Endothelial cell of umbilical vein (primary cell): ENCODE data around the gene CNPY3. TPM values are rescaled to one million over a fixed set of nuclear protein-coding genes. Genes with fewer than 3 reads are reported as not detected.

Experiments
- BruUV-seq: library from RNA; stranded (reverse); fragments of 400-500 nt; replicated peaks from 2 replicates; lab custom pipeline; 2021; lab: Mats Ljungman, UMichigan
- CTCF ChIA-PET: fragments of 300-600, 350-600 bp; sonication (Branson Sonifier 250); formaldehyde crosslinking; loops from one replicate; lab custom pipeline; 2021; ENCODE audit warnings: antibody characterized with exemption, inconsistent platforms; lab: Charles Lee
- POLR2A ChIA-PET: fragments of 300-600, 350-600 bp; sonication (Branson Sonifier 250); formaldehyde crosslinking; loops from one replicate; lab custom pipeline; 2021; ENCODE audit warnings: antibody characterized with exemption, inconsistent platforms; lab: Charles Lee
- DNase-seq: peaks from one replicate; pipeline ENCODE4 v3.0.0-alpha.2; 2011; ENCODE audit warnings: low read depth, low spot score
- FAIRE-seq: peaks from 2 replicates; lab custom pipeline; 2011; peaks lifted over from hg19 to GRCh38; lab: Jason Lieb, UNC
- H2AFZ ChIP-seq: 2 replicates; pipeline ENCODE4 v1.6.0; 2012; ENCODE audit warnings: low read depth, low read length, control low read depth, inconsistent platforms
- H3K27ac ChIP-seq: 2 replicates; pipeline ENCODE4 v1.5.1; 2011; ENCODE audit warnings: low read depth, mild to moderate bottlenecking, control low read depth, low read length, moderate library complexity; ENCODE audit not compliant: insufficient read depth
- H3K27me3 ChIP-seq, 2 experiments: 2 replicates each; pipeline versions ENCODE4 v1.6.0 to v1.6.1; 2011; ENCODE audit warnings: low read length in 2 of 2, mixed read lengths in 1 of 2; ENCODE audit not compliant: control insufficient read depth in 2 of 2, insufficient read depth in 2 of 2
- H3K36me3 ChIP-seq, 2 experiments: 2 replicates in 1 of 2; 3 replicates in 1 of 2; pipeline ENCODE4 v1.5.1; 2011; ENCODE audit warnings: low read length in 2 of 2, mild to moderate bottlenecking in 1 of 2, moderate library complexity in 1 of 2; ENCODE audit not compliant: control insufficient read depth in 2 of 2, insufficient read depth in 2 of 2; ENCODE audit errors: extremely low read depth in 1 of 2
- H3K4me1 ChIP-seq: 3 replicates; pipeline ENCODE4 v1.5.1; 2011; ENCODE audit warnings: mild to moderate bottlenecking, low read length; ENCODE audit not compliant: control insufficient read depth, insufficient read depth; ENCODE audit errors: extremely low read depth
- H3K4me2 ChIP-seq: 2 replicates; pipeline ENCODE4 v1.6.1; 2011; ENCODE audit warnings: low read length, control low read depth, mixed read lengths; ENCODE audit not compliant: insufficient read depth
- H3K4me3 ChIP-seq, 3 experiments: fragments of 200-600 bp in 1 of 3; sonication (generic), shearing (Covaris generic) in 1 of 3; replicated peaks in 1 of 3; 2 replicates each; pipeline ENCODE4 v1.5.1; 2011 to 2016; ENCODE audit warnings: control low read depth in 3 of 3, low read length in 3 of 3, mild to moderate bottlenecking in 2 of 3, inconsistent platforms in 1 of 3, low read depth in 1 of 3, moderate library complexity in 1 of 3; ENCODE audit not compliant: insufficient read depth in 1 of 3
- H3K79me2 ChIP-seq: 2 replicates; pipeline ENCODE4 v1.6.0; 2012; ENCODE audit warnings: low read length, inconsistent platforms; ENCODE audit not compliant: control insufficient read depth, insufficient read depth
- H3K9ac ChIP-seq: replicated peaks from 2 replicates; pipeline ENCODE3; 2011; ENCODE audit warnings: low read length, control low read depth; ENCODE audit not compliant: insufficient read depth; ENCODE audit errors: extremely low read depth
- H3K9me1 ChIP-seq: replicated peaks from 3 replicates; pipeline ENCODE4 v1.6.0; 2011; ENCODE audit warnings: mild to moderate bottlenecking, low read length; ENCODE audit not compliant: control insufficient read depth, insufficient read depth; ENCODE audit errors: extremely low read depth
- H3K9me3 ChIP-seq: replicated peaks from 2 replicates; pipeline ENCODE4 v1.5.1; 2012; ENCODE audit warnings: low read length, inconsistent platforms; ENCODE audit not compliant: control insufficient read depth, insufficient read depth
- H4K20me1 ChIP-seq: replicated peaks from 2 replicates; pipeline ENCODE3; 2011; ENCODE audit warnings: mild to moderate bottlenecking, low read length; ENCODE audit not compliant: control insufficient read depth, insufficient read depth; ENCODE audit errors: extremely low read depth
- CTCF ChIP-seq, 2 donors: IDR thresholded peaks; 1 replicate in 1 of 2; 2 replicates in 1 of 2; pipeline ENCODE4 v1.5.1; 2011; ENCODE audit warnings: low read length in 2 of 2, mild to moderate bottlenecking in 2 of 2, moderate library complexity in 2 of 2, control low read depth in 1 of 2, inconsistent platforms in 1 of 2, low read depth in 1 of 2; ENCODE audit not compliant: insufficient read depth in 1 of 2; ENCODE audit errors: extremely low read depth in 1 of 2
- EZH2 ChIP-seq: IDR thresholded peaks from 2 replicates; pipeline ENCODE4 v1.6.1; 2012; ENCODE audit warnings: borderline replicate concordance, low read depth, mild to moderate bottlenecking, moderate library complexity, low read length, inconsistent platforms; ENCODE audit not compliant: severe bottlenecking
- FOS ChIP-seq: IDR thresholded peaks from 2 replicates; pipeline ENCODE4 v1.6.1; 2011; ENCODE audit warnings: mild to moderate bottlenecking, low read length, moderate library complexity, borderline replicate concordance; ENCODE audit not compliant: insufficient read depth
- GATA2 ChIP-seq: IDR thresholded peaks from 2 replicates; pipeline ENCODE4 v1.7.0; 2011; ENCODE audit warnings: low read depth, mild to moderate bottlenecking, moderate library complexity, mixed read lengths, low read length; ENCODE audit not compliant: insufficient read length, insufficient read depth
- JUN ChIP-seq: IDR thresholded peaks from 2 replicates; pipeline ENCODE4 v1.6.1; 2011; ENCODE audit warnings: borderline replicate concordance, low read depth; ENCODE audit not compliant: insufficient read length, insufficient read depth
- MAX ChIP-seq: IDR thresholded peaks from 2 replicates; pipeline ENCODE4 v1.6.1; 2011; ENCODE audit not compliant: insufficient read depth, insufficient read length
- MYC ChIP-seq: IDR thresholded peaks from one replicate; pipeline ENCODE4 v1.6.1; 2011; ENCODE audit warnings: mild to moderate bottlenecking, low read depth, low read length
- POLR2A ChIP-seq: IDR thresholded peaks from 2 replicates; pipeline ENCODE4 v1.6.1; 2012; ENCODE audit warnings: low read depth, mild to moderate bottlenecking, control low read depth, low read length
- POLR2AphosphoS5 ChIP-seq: IDR thresholded peaks from 2 replicates; pipeline ENCODE4 v1.6.1; 2012; ENCODE audit warnings: low read depth, mild to moderate bottlenecking, control low read depth, low read length, moderate library complexity; ENCODE audit not compliant: insufficient read depth
- dilution Hi-C: fragments of 300-500 bp; cut with MboI; formaldehyde crosslinking; loops from one replicate; pipeline ENCODE4 v1.15.0; 2019; ENCODE audit warnings: low sequenced_read_pairs; ENCODE audit not compliant: extremely low pct_ligation_motif_present
- intact Hi-C: fragments of 100-400 bp; cut with micrococcal nuclease; formaldehyde crosslinking; loops from one replicate; pipeline ENCODE4 v1.10.0; 2022
- polyA plus RNA-seq, 4 experiments: library from polyadenylated mRNA; depleted of rRNA in 3 of 4; stranded (reverse) in 3 of 4; unstranded in 1 of 4; fragments of >200 nt; gene quantifications; 2 replicates each; pipeline versions ENCODE4 v1.2.1 to v1.2.3, GENCODE V29; 2011 to 2012; ENCODE audit warnings: missing spikeins in 1 of 4
- total RNA-seq: library from RNA; stranded (reverse); gene quantifications from 2 replicates; pipeline ENCODE4 v1.2.3, GENCODE V29; 2021

The CNPY3 gene
- total and polyA plus RNA-seq, 2 donors (not counting 3 experiments of a cell fraction or from before 2014, with no cell fraction given): 40.8 to 53.1 TPM

- Histone ChIP-seq H3K4me3 (peak overlapping the region; percentile 16 to 74 (median 72)), H3K79me2 (peaks cover 12% of the 10 kb centered on the region), H4K20me1 (no peaks in the 10 kb centered on the region), H3K9me1 (no peaks in the 10 kb centered on the region), H2AFZ (peak overlapping the region; percentile 93), H3K4me1 (peaks cover 28% of the 10 kb centered on the region), H3K27me3 (no peaks in the 10 kb centered on the region), H3K9ac (peak overlapping the region; percentile 66), H3K27ac (peak overlapping the region; percentile 27), H3K4me2 (peak overlapping the region; percentile 87), H3K36me3 (no peaks in the 10 kb centered on the region), H3K9me3 (no peaks in the 10 kb centered on the region)
- intact Hi-C loops: loop anchor here (1.0 to 5.0 kb wide), 4 partner anchors 19 to 77 kb away; partner anchors contain the start of genes CNPY3, GNMT and KLHDC3
- FAIRE-seq (no peak), DNase-seq (no peak)
- BruUV-seq: no TSS peak
- ChIA-PET POLR2A (interaction anchor here (1.4 kb wide), 1 partner anchor 34 kb away, joined by 6 read pairs; the partner anchor contains the start of genes KLHDC3 and MEA1), CTCF (interaction anchor here (0.8 to 2.0 kb wide), 7 partner anchors 12 to 164 kb away, joined by 3 to 12 read pairs (median 5); partner anchors contain the start of genes CNPY3, CUL7, KLC4 and KLHDC3)
- no peak for TF ChIP-seq EZH2
- TF ChIP-seq CTCF (IDR thresholded peaks at IDR 0.05; ENCODE audit: extremely low read depth in 1 of 2, insufficient read depth in 1 of 2, low read depth in 1 of 2, low read length in 2 of 2): no peak
- TF ChIP-seq MYC: no peak
- TF ChIP-seq FOS: no peak
- TF ChIP-seq GATA2: no peak
- no peak for TF ChIP-seq JUN
- TF ChIP-seq MAX: no peak
- no peak for TF ChIP-seq POLR2A
- no peak for TF ChIP-seq POLR2AphosphoS5
- dilution Hi-C loops: no loop called here
These were observed 50.4 kb downstream of the CNPY3 start for GRCh38 chr6:42979523-42980177.
